Measurements from ENCODE around the gene TBC1D7.

TBC1D7 gene

DNA sequence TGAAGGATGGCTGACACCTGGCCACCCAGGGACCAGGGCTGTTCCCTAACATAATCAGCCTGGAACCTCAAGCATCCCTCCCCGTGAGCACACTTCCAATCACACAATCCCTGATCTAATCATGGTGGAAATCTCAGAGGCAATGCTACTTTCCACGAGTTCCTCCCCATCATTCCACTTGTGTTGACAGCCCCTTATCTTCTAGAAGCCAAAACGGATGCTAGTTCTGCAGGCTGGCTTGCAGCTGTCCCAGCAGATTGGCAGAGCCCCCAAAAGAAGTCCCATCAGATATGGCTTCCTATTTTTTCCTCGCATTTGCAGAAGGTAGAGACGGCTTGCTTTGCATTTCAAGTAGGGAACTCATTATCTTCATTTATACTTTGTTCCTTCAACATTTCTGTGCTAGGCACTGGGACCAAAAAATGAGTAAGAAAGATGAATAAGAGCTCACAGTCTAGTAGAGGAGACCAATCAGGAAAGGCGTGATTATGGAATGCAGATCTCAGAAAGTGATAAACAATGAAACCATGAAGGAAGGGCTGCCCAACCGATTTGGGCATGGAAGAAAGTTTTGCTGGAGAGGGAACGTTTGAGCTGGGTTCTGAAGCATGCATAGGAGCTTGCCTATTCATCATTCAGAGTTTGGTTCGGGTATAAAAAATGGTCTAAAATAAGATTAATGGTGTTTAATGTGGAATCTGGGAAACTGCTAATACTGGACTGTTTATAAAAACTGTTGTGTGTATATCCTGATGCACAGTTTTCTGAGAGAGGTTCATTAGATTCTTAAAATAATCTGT, 44.6 kb upstream of the TBC1D7 start:
- ChIA-PET POLR2A (no interaction called here), CTCF (interaction anchor here (1.0 to 1.2 kb wide), 5 partner anchors 10 to 202 kb away, joined by 3 to 5 read pairs (median 4); no protein-coding TSS in a partner anchor)

DNA sequence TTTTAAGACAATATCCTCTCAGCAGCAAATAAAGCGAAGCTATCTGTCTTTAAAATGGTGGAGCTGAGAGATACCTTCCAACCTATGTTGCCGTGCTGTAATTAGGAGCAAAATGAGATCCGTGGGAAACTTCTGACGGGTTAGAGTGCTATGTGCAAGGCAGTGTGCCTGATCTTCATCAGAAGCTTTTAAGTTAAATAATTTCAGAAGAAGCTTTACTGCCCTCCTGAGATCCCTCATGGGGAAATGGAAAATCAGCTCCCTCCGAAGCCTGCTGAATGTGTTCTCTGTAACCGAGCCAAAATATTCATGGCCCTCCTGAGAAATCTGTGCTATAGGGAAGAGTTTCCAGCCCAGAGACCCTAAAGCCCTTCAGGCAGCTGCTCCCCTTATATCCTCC, 43.7 kb upstream of the TBC1D7 start:
- no peak for DNase-seq (ENCODE audit: low read depth, low spot score)
- H3K4me3 ChIP-seq (ENCODE audit: low read depth, low read length), result no peak overlapping the region
- TF ChIP-seq, protein P1, sequence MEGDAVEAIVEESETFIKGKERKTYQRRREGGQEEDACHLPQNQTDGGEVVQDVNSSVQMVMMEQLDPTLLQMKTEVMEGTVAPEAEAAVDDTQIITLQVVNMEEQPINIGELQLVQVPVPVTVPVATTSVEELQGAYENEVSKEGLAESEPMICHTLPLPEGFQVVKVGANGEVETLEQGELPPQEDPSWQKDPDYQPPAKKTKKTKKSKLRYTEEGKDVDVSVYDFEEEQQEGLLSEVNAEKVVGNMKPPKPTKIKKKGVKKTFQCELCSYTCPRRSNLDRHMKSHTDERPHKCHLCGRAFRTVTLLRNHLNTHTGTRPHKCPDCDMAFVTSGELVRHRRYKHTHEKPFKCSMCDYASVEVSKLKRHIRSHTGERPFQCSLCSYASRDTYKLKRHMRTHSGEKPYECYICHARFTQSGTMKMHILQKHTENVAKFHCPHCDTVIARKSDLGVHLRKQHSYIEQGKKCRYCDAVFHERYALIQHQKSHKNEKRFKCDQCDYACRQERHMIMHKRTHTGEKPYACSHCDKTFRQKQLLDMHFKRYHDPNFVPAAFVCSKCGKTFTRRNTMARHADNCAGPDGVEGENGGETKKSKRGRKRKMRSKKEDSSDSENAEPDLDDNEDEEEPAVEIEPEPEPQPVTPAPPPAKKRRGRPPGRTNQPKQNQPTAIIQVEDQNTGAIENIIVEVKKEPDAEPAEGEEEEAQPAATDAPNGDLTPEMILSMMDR (IDR thresholded peaks at IDR 0.05; ENCODE audit: insufficient read depth, low read length, missing control alignments), result no peak
- POLR2A ChIA-PET, result no interaction called here
- CTCF ChIA-PET, result interaction anchor here (1.0 to 1.1 kb wide), 3 partner anchors 9 to 203 kb away, joined by 3 to 5 read pairs (median 5); no protein-coding TSS in a partner anchor

More for the DNA sequence above, 44.6 kb upstream of the TBC1D7 start:
- DNase-seq (ENCODE audit: low read depth, low spot score), result no peak
- TF ChIP-seq, protein P1 (IDR thresholded peaks at IDR 0.05; ENCODE audit: insufficient read depth, low read length, missing control alignments), result no peak
- H3K4me3 ChIP-seq (ENCODE audit: low read depth, low read length), result no peak overlapping the region

DNA sequence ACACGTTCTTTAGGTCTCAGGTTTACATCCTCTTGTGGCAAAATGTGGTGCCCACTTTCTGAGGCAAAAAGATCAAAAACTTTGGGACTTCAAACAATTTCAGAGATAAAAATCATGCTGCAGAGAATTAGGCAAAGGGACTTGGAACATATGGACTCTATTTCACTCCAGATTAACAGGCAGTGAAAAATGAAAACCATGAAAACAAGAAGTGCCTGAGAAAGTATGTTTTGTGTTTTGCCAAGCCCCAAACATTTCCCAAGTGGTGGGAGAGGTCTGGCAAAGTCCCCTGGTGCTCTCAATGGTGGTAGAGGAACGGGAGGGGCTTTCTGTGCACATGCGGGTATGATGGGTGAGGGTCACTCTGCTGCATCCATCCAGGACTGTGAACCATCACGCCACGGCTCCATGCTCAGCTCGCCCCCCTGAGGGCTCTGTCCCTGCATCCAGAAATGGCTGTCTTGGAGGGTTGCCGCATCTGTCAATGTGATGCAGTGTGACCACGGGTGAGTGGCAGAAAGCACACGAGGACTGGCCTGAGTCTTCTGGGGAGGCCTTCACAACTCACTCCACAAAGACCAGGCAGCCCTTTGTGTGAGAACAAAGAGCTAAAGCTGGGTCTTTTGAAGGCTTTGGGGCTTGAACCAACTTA, 43.2 kb upstream of the TBC1D7 start:
- DNase-seq (ENCODE audit: low read depth, low spot score), result no peak
- no peak overlapping the region for H3K4me3 ChIP-seq (ENCODE audit: low read depth, low read length)
- POLR2A ChIA-PET, result no interaction called here
- TF ChIP-seq, protein P1 (IDR thresholded peaks at IDR 0.05; ENCODE audit: insufficient read depth, low read length, missing control alignments), result no peak
- CTCF ChIA-PET, result interaction anchor here (1.0 to 1.1 kb wide), 3 partner anchors 8 to 204 kb away, joined by 3 to 5 read pairs (median 5); no protein-coding TSS in a partner anchor

DNA sequence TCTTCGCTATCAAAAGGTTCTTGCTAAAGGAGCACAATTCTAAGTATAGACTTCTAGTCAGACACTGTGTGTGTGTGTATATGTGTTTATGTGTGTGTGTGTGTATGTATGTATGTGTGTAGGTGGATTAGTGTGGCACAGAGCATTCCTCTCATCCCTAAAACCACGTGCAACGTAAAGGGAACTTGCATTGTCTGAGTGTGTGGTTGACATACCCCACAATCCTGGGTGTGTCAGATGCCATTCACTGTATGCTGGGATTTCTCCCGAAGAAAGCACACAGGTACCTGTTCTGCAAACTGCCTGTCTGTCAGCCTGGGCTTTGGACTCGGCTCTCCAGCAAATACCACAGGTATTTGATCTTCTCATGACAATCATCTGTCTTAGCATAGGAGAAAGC, 42.3 kb upstream of the TBC1D7 start:
- CTCF ChIA-PET, result no interaction called here
- TF ChIP-seq, protein P1 (IDR thresholded peaks at IDR 0.05; ENCODE audit: insufficient read depth, low read length, missing control alignments), result no peak
- H3K4me3 ChIP-seq (ENCODE audit: low read depth, low read length), result no peak overlapping the region
- POLR2A ChIA-PET, result no interaction called here
- DNase-seq (ENCODE audit: low read depth, low spot score), result no peak

DNA sequence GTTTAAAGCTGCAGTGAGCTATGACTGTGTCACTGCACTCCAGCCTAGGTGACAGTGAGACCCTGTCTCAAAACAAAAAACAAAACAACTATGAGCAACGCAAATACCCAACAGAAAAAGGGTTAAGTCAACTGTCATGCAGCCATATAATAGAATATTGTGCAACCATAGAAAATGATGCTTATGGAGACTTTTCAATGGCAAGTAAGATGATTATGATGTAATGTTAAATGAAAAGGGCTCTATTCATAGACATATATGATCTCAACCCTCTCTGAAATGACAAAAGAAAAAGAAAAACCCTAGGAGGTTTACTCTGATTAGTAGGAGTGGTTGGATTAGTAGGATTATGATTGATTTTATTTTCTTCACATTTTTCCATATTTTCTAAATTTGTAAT, 41.3 kb upstream of the TBC1D7 start:
- TF ChIP-seq, protein P1 (IDR thresholded peaks at IDR 0.05; ENCODE audit: insufficient read depth, low read length, missing control alignments), result no peak
- DNase-seq (ENCODE audit: low read depth, low spot score), result no peak
- CTCF ChIA-PET, result no interaction called here

DNA sequence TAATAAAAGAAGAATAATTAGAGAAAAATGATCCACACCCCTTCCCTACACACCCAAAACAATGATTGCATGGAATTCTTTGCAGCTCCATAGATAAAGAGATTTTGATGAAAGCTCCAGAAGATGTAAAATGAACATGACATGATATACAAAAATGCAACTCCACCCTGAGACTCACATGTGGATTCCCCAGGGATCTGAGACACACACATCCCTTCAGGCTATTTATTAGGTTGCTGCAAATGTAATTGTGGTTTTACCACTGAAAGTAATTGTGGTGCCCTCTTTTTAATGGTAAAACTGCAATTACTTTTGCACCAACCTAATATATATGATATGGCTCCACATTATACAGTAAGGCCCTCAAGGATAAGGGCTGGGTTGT, 40.4 kb upstream of the TBC1D7 start:
- no peak overlapping the region for H3K4me3 ChIP-seq (ENCODE audit: low read depth, low read length)
- CTCF ChIA-PET, result no interaction called here
- no peak for DNase-seq (ENCODE audit: low read depth, low spot score)
- TF ChIP-seq, protein P1 (IDR thresholded peaks at IDR 0.05; ENCODE audit: insufficient read depth, low read length, missing control alignments), result no peak
- POLR2A ChIA-PET, result no interaction called here

More for the DNA sequence above, 41.3 kb upstream of the TBC1D7 start:
- POLR2A ChIA-PET, result no interaction called here
- H3K4me3 ChIP-seq (ENCODE audit: low read depth, low read length), result no peak overlapping the region

Measured in AG04449 (cell line).